SU-DHL-6 (cell line): ENCODE data around the gene CMTM7.

Experiments
- CTCF ChIP-seq: fragments of 200-600 bp; sonication (generic); IDR thresholded peaks from one replicate; pipeline ENCODE4 v1.5.1; 2017; ENCODE audit warnings: antibody characterized with exemption, mild to moderate bottlenecking, low read length, moderate library complexity; ENCODE audit not compliant: insufficient read depth, poor library complexity, severe bottlenecking
- EZH2phosphoT487 ChIP-seq: fragments of 200-600 bp; sonication (generic), shearing (Covaris generic); conservative IDR thresholded peaks from 2 replicates; pipeline ENCODE4 v1.6.1; 2018; ENCODE audit warnings: mild to moderate bottlenecking, antibody characterized with exemption, low read length, moderate library complexity, mixed read lengths

GRCh38 chr3:32359766-32360492, 31.7 kb upstream of the CMTM7 start:
- TF ChIP-seq CTCF, result no peak
- TF ChIP-seq EZH2phosphoT487, result no peak
